ENCODE results near the gene SETD9. TPM values are rescaled to one million over a fixed set of nuclear protein-coding genes. Genes with fewer than 3 reads are reported as not detected.

SETD9 gene
- total and polyA plus RNA-seq, 8 donors: 5.0 to 20.5 (median 15.1) TPM

DNA sequence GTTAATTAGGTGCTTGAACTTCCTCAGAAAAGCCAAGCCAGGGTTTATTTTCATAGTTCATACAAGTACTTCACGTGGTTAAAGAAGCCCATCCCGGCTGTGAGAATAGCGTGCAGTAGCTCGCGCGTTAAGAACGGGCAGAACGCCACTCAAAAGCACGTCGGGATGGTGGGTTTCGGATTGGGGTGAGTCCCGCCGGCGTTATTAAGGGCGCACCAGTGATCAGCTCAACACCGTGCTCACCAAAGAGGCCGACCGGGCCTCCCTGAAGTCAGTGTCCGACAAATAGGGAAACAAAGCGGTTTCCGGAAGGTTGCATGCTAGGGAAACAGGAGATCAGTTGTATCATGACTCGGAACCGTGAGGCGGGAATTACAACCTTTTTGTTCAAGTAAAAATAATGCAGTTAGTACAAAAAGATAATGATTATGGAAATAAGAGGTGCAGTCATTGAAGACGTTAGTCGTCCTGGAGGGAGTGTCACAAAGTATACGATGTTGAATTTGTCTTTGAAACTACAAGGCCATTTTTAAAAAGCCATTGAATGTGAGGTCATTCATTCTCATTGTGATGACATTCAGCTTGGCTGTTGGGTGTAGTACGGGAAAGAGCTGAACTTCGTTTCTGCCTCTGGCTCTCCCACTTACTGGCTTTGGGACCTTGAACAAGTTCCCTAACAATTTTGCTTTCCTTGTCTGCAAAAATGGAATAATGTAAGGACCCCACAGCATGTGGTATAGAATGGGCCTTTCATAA is 992 bp downstream of the SETD9 start:
- Histone ChIP-seq H3K4me3 (peak overlapping the region; percentile 55 to 70), H3K4me1 (peaks cover 4 to 15% of the 10 kb centered on the region in 2 donors), H3K36me3 (no peaks in the 10 kb centered on the region), H3K9me3 (no peaks in the 10 kb centered on the region), H3K27ac (peak overlapping the region; percentile 97), H3K27me3 (no peaks in the 10 kb centered on the region)
- DNase-seq (peak in 3 of 4 donors; percentile 39 to 81 (median 55)), ATAC-seq (peak; percentile 19)
- intact Hi-C loops (cut with DNase I): no loop called here
- TF ChIP-seq, protein P1, sequence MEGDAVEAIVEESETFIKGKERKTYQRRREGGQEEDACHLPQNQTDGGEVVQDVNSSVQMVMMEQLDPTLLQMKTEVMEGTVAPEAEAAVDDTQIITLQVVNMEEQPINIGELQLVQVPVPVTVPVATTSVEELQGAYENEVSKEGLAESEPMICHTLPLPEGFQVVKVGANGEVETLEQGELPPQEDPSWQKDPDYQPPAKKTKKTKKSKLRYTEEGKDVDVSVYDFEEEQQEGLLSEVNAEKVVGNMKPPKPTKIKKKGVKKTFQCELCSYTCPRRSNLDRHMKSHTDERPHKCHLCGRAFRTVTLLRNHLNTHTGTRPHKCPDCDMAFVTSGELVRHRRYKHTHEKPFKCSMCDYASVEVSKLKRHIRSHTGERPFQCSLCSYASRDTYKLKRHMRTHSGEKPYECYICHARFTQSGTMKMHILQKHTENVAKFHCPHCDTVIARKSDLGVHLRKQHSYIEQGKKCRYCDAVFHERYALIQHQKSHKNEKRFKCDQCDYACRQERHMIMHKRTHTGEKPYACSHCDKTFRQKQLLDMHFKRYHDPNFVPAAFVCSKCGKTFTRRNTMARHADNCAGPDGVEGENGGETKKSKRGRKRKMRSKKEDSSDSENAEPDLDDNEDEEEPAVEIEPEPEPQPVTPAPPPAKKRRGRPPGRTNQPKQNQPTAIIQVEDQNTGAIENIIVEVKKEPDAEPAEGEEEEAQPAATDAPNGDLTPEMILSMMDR (IDR thresholded peaks at IDR 0.05): no peak

DNA sequence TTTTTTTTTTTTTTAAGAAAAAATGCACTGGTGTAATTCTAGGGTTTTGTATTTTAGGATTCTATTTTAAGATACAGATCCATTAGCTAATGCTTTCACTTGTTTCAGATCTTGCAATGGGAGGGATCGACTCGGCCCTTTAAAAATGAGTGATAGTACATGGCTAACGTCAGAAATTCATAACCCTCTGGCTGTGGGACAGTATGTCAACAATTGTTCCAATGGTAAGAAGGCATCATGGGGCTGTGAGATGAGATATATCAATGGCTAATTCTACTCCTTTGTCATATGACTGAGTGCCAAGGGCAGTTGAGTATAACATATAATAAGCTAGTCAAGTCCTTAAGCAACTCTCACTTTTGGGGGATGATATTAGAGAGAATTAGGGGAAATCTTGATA is 4.4 kb downstream of the SETD9 start:
- ATAC-seq (no peak), DNase-seq (no peak)
- Histone ChIP-seq H3K4me3 (no peak overlapping the region), H3K27me3 (no peaks in the 10 kb centered on the region), H3K27ac (no peak overlapping the region), H3K9me3 (no peaks in the 10 kb centered on the region), H3K4me1 (peaks cover 4 to 9% of the 10 kb centered on the region in 2 donors), H3K36me3 (no peaks in the 10 kb centered on the region)
- intact Hi-C loops (cut with DNase I): no loop called here
- TF ChIP-seq, protein P1 (IDR thresholded peaks at IDR 0.05): no peak

DNA sequence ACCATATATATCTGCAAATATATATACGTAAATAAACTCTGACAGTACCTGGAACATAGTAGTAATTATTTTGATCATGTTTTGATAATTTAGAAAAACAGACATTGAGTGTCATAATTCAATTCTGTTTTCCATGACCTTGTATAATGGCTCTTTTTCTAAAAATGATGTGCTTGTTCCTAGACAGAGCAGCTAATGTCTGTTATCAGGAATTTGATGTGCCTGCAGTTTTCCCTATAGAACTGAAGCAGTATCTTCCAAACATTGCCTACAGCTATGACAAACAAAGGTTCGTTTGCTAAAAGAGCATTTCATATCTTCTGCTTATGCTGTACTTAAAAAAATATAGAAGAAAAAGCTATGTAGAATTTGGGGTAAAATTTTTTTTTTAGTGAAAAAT is 5.3 kb downstream of the SETD9 start:
- Histone ChIP-seq H3K9me3 (no peaks in the 10 kb centered on the region), H3K27ac (no peak overlapping the region), H3K27me3 (no peaks in the 10 kb centered on the region), H3K4me1 (peaks cover 4 to 9% of the 10 kb centered on the region in 2 donors), H3K4me3 (no peak overlapping the region), H3K36me3 (no peaks in the 10 kb centered on the region)
- intact Hi-C loops (cut with DNase I): no loop called here
- ATAC-seq (no peak), DNase-seq (no peak)
- TF ChIP-seq, protein P1 (IDR thresholded peaks at IDR 0.05): no peak

DNA sequence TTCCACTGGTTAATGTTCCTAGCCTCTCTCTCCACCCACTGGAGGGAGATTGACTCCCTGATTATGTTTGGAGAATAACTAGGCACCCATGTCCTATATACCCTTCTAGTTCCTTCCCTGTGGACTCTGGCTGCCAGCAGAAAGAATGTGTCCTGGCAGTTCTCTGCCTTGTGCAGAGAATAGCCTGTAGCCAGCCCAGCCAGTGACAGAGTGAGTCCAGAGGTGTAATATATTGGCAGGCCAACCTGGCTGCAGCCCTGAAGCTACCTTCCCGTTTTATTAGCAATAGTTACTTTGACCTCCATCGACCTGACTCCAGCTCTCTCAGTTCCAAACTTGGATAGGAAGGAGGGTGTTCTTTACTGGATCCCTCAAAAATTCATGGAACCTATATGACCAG is 8.1 kb downstream of the SETD9 start:
- Histone ChIP-seq H3K27me3 (no peaks in the 10 kb centered on the region), H3K4me3 (no peak overlapping the region), H3K36me3 (peaks cover 0 to 17% of the 10 kb centered on the region in 2 donors), H3K4me1 (no peaks in the 10 kb centered on the region), H3K9me3 (no peaks in the 10 kb centered on the region), H3K27ac (no peak overlapping the region)
- intact Hi-C loops (cut with DNase I): no loop called here
- TF ChIP-seq, protein P1 (IDR thresholded peaks at IDR 0.05): no peak
- ATAC-seq: no peak
- DNase-seq: no peak

DNA sequence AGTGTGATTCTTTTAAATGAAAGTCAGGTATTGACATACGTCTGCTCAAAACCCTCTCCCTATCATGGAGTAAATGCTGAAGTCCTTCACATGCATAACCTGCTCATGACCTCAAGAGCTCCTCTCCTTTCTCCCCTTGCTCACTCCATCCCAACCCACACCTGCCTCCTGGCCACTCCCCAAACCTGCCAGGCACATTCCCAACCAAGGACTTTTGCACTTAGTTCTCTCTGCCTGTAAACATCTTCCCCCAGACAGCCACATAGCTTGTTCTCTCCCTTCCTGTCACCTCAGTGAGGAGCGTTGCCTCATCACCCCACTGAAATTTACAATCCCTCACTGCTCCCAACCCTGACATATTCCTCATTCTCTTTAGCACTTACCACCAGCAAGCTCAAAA is 8.7 kb downstream of the SETD9 start:
- ATAC-seq: peak; percentile 19
- H3K4me3 ChIP-seq: no peak overlapping the region
- H3K4me1 ChIP-seq: no peaks in the 10 kb centered on the region
- no peaks in the 10 kb centered on the region for H3K9me3 ChIP-seq
- DNase-seq: no peak
- no peaks in the 10 kb centered on the region for H3K27me3 ChIP-seq
- no peak overlapping the region for H3K27ac ChIP-seq
- peaks cover 0 to 22% of the 10 kb centered on the region in 2 donors for H3K36me3 ChIP-seq
- intact Hi-C loops (cut with DNase I): no loop called here
- TF ChIP-seq, protein P1 (IDR thresholded peaks at IDR 0.05): no peak

Data from left lung (tissue), 10 donors.